Measurements from ENCODE around the gene COBLL1.
"Not testable (repeated sequence)": the region's sequence is repeated elsewhere in the genome, so short reads cannot be mapped to it uniquely, and the experiment has no call there.

The COBLL1 gene

GRCh38 chr2:164859906-164860693 lies 18.5 kb upstream of the COBLL1 start:
- not testable (repeated sequence) for DNase-seq (ENCODE audit: low read depth in 2 of 2)

GRCh38 chr2:164859251-164859818 lies 17.7 kb upstream of the COBLL1 start:
- DNase-seq (ENCODE audit: low read depth in 2 of 2), result no peak

GRCh38 chr2:164852086-164852485 lies 10.5 kb upstream of the COBLL1 start:
- no peak for DNase-seq (ENCODE audit: low read depth in 2 of 2)

GRCh38 chr2:164850235-164850634 lies 8.6 kb upstream of the COBLL1 start:
- no peak for DNase-seq (ENCODE audit: low read depth in 2 of 2)

- no peak for DNase-seq (ENCODE audit: low read depth in 2 of 2)
These were observed 7.9 kb upstream of the COBLL1 start for GRCh38 chr2:164849506-164849905.

- no peak for DNase-seq (ENCODE audit: low read depth in 2 of 2)
These were observed 6.5 kb upstream of the COBLL1 start for GRCh38 chr2:164847981-164848741.

- no peak for DNase-seq (ENCODE audit: low read depth in 2 of 2)
These were observed 5.7 kb upstream of the COBLL1 start for GRCh38 chr2:164847291-164847690.

GRCh38 chr2:164846276-164846675 lies 4.7 kb upstream of the COBLL1 start:
- no peak for DNase-seq (ENCODE audit: low read depth in 2 of 2)

GRCh38 chr2:164843346-164843911 lies 1.8 kb upstream of the COBLL1 start:
- no peak for DNase-seq (ENCODE audit: low read depth in 2 of 2)

- DNase-seq (ENCODE audit: low read depth in 2 of 2), result no peak
These were observed 972 bp upstream of the COBLL1 start for GRCh38 chr2:164842624-164842966.

- DNase-seq (ENCODE audit: low read depth in 2 of 2), result no peak
These were observed 499 bp downstream of the COBLL1 start for GRCh38 chr2:164840930-164841718.

GRCh38 chr2:164840458-164840929 lies 1.1 kb downstream of the COBLL1 start:
- DNase-seq (ENCODE audit: low read depth in 2 of 2), result no peak

- no peak for DNase-seq (ENCODE audit: low read depth in 2 of 2)
These were observed 1.6 kb downstream of the COBLL1 start for GRCh38 chr2:164839914-164840457.

- DNase-seq (ENCODE audit: low read depth in 2 of 2), result no peak
These were observed 3.8 kb downstream of the COBLL1 start for GRCh38 chr2:164837807-164838206.

GRCh38 chr2:164836907-164837306 lies 4.7 kb downstream of the COBLL1 start:
- no peak for DNase-seq (ENCODE audit: low read depth in 2 of 2)

GRCh38 chr2:164835302-164835701 lies 6.3 kb downstream of the COBLL1 start:
- DNase-seq (ENCODE audit: low read depth in 2 of 2), result no peak

GRCh38 chr2:164831887-164832286 lies 9.7 kb downstream of the COBLL1 start:
- DNase-seq (ENCODE audit: low read depth in 2 of 2), result no peak

GRCh38 chr2:164831180-164831579 lies 10.4 kb downstream of the COBLL1 start:
- no peak for DNase-seq (ENCODE audit: low read depth in 2 of 2)

GRCh38 chr2:164826293-164827243 lies 15.1 kb downstream of the COBLL1 start:
- DNase-seq (ENCODE audit: low read depth in 2 of 2), result no peak

- no peak for DNase-seq (ENCODE audit: low read depth in 2 of 2)
These were observed 16.8 kb downstream of the COBLL1 start for GRCh38 chr2:164824872-164825271.
